H1 (cell line): ENCODE measurements around the gene SLX9. TPM values are rescaled to one million over a fixed set of nuclear protein-coding genes. Genes with fewer than 3 reads are reported as not detected.

Experiments used
- BRCA1 ChIP-seq: IDR thresholded peaks from 2 replicates; pipeline ENCODE4 v1.6.1; 2012; ENCODE audit warnings: low read depth, low read length, improper control_type of control experiment
- MAFK ChIP-seq: IDR thresholded peaks from 2 replicates; pipeline ENCODE4 v1.6.1; 2012; ENCODE audit warnings: low read depth, mild to moderate bottlenecking, improper control_type of control experiment, low read length
- polyA plus RNA-seq, 7 experiments: library from polyadenylated mRNA; depleted of rRNA in 3 of 7; stranded (reverse) in 5 of 7; unstranded in 2 of 7; fragments of >200 nt in 5 of 7; fragments of 200-250 nt in 2 of 7; gene quantifications; 1 replicate in 5 of 7; 2 replicates in 1 of 7; 4 replicates in 1 of 7; pipeline versions ENCODE4 v1.2.1 to v1.2.3, GENCODE V29; 2011 to 2013; ENCODE audit warnings: missing spikeins in 2 of 7, mixed read lengths in 2 of 7
- total RNA-seq: library from RNA; stranded (reverse); fragmentation: NEBNext Ultra II Directional; extraction: Animal tissue kit (Norgen Biotek cat#: 25700); gene quantifications from 2 replicates; pipeline ENCODE4 v1.2.1, GENCODE V29; 2021
- TF ChIP-seq, protein P1 (sequence below): fragments of 300-600 bp; sonication (generic); IDR thresholded peaks from 2 replicates; pipeline ENCODE4 v1.7.1; 2012; ENCODE audit warnings: low read length, moderate library complexity, mild to moderate bottlenecking, inconsistent platforms; ENCODE audit not compliant: insufficient replicate concordance

The SLX9 gene
- total and polyA plus RNA-seq, 2 of the 8 experiments (the other 6 are each of a cell fraction or from before 2014, with no cell fraction given) = 17.7 to 57.3 TPM

GRCh38 chr21:44930543-44930981 is 9.3 kb upstream of the SLX9 start (continued):
- TF ChIP-seq, protein P1, sequence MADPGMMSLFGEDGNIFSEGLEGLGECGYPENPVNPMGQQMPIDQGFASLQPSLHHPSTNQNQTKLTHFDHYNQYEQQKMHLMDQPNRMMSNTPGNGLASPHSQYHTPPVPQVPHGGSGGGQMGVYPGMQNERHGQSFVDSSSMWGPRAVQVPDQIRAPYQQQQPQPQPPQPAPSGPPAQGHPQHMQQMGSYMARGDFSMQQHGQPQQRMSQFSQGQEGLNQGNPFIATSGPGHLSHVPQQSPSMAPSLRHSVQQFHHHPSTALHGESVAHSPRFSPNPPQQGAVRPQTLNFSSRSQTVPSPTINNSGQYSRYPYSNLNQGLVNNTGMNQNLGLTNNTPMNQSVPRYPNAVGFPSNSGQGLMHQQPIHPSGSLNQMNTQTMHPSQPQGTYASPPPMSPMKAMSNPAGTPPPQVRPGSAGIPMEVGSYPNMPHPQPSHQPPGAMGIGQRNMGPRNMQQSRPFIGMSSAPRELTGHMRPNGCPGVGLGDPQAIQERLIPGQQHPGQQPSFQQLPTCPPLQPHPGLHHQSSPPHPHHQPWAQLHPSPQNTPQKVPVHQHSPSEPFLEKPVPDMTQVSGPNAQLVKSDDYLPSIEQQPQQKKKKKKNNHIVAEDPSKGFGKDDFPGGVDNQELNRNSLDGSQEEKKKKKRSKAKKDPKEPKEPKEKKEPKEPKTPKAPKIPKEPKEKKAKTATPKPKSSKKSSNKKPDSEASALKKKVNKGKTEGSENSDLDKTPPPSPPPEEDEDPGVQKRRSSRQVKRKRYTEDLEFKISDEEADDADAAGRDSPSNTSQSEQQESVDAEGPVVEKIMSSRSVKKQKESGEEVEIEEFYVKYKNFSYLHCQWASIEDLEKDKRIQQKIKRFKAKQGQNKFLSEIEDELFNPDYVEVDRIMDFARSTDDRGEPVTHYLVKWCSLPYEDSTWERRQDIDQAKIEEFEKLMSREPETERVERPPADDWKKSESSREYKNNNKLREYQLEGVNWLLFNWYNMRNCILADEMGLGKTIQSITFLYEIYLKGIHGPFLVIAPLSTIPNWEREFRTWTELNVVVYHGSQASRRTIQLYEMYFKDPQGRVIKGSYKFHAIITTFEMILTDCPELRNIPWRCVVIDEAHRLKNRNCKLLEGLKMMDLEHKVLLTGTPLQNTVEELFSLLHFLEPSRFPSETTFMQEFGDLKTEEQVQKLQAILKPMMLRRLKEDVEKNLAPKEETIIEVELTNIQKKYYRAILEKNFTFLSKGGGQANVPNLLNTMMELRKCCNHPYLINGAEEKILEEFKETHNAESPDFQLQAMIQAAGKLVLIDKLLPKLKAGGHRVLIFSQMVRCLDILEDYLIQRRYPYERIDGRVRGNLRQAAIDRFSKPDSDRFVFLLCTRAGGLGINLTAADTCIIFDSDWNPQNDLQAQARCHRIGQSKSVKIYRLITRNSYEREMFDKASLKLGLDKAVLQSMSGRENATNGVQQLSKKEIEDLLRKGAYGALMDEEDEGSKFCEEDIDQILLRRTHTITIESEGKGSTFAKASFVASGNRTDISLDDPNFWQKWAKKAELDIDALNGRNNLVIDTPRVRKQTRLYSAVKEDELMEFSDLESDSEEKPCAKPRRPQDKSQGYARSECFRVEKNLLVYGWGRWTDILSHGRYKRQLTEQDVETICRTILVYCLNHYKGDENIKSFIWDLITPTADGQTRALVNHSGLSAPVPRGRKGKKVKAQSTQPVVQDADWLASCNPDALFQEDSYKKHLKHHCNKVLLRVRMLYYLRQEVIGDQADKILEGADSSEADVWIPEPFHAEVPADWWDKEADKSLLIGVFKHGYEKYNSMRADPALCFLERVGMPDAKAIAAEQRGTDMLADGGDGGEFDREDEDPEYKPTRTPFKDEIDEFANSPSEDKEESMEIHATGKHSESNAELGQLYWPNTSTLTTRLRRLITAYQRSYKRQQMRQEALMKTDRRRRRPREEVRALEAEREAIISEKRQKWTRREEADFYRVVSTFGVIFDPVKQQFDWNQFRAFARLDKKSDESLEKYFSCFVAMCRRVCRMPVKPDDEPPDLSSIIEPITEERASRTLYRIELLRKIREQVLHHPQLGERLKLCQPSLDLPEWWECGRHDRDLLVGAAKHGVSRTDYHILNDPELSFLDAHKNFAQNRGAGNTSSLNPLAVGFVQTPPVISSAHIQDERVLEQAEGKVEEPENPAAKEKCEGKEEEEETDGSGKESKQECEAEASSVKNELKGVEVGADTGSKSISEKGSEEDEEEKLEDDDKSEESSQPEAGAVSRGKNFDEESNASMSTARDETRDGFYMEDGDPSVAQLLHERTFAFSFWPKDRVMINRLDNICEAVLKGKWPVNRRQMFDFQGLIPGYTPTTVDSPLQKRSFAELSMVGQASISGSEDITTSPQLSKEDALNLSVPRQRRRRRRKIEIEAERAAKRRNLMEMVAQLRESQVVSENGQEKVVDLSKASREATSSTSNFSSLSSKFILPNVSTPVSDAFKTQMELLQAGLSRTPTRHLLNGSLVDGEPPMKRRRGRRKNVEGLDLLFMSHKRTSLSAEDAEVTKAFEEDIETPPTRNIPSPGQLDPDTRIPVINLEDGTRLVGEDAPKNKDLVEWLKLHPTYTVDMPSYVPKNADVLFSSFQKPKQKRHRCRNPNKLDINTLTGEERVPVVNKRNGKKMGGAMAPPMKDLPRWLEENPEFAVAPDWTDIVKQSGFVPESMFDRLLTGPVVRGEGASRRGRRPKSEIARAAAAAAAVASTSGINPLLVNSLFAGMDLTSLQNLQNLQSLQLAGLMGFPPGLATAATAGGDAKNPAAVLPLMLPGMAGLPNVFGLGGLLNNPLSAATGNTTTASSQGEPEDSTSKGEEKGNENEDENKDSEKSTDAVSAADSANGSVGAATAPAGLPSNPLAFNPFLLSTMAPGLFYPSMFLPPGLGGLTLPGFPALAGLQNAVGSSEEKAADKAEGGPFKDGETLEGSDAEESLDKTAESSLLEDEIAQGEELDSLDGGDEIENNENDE = no peak
- no peak for TF ChIP-seq BRCA1
- TF ChIP-seq MAFK = no peak
- TF ChIP-seq, all 59 proteins: peak for 0
